Measurements from ENCODE around the gene PLEKHB2.

DNA sequence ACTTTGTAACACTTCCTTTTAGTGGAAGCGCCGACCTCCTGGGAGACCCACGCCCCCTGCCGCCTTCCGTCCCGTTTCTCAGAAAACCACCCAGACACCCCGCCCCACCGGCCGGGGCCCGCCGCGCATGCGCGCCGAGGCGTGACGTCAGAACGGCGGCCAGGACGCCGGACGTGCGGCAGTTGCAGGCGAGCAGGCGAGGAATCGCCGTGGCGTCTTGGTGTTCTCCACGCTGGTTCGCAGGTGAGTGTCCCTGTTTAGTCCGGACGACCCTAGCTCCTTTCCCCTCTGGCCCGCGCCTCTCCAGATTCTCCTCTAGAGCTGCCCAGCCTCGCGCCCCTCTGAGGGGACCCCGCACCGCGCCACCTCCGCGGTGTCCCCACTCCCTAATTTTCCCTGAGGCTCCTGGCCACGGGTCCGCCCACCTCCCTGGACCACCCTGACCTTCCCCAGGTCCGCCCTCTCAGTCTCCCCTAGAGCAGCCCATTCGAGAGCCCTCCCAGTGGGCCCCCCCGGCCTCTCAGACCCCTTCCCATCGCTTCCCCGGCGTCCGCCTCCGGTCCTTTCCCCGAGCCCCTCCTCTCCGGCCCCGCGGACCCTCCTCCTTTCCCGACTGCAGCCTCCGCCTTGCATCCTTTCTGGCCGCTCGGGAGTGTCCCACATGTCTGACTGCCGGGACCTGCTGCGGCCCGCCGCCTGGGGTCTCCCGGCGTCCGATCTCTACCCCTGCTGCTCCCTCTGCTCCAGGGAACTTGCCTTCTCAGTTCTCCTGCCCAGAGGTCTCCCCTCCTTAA lies at the start of gene PLEKHB2:
- TF ChIP-seq EZH2 (IDR thresholded peaks at IDR 0.05) (no peak), POLR2AphosphoS5 (IDR thresholded peaks at IDR 0.05; ENCODE audit: borderline replicate concordance, low read depth, low read length) (peak; percentile 96; the same call in 1 of the 2 replicates)
